Midbrain (tissue), 1 donor: ENCODE data around the gene FGL2.
A peak's percentile ranks its signal among the peaks of the same experiment; 100 is the strongest.
"Not testable (repeated sequence)": the region's sequence is repeated elsewhere in the genome, so short reads cannot be mapped to it uniquely, and the experiment has no call there.

Experiments used
- DNase-seq: peaks from one replicate; lab custom pipeline; 2025; lab: John Stamatoyannopoulos, UW

FGL2 gene

GRCh38 chr7:77199013-77199966 is at the start of gene FGL2:
Gene FGL2 (minus strand): TSS chr7:77199819. CDS start chr7:77199793, 26 bp downstream.
- peak; percentile 26 for DNase-seq

GRCh38 chr7:77248154-77248553 is 48.5 kb upstream of the FGL2 start:
- no peak for DNase-seq

DNA sequence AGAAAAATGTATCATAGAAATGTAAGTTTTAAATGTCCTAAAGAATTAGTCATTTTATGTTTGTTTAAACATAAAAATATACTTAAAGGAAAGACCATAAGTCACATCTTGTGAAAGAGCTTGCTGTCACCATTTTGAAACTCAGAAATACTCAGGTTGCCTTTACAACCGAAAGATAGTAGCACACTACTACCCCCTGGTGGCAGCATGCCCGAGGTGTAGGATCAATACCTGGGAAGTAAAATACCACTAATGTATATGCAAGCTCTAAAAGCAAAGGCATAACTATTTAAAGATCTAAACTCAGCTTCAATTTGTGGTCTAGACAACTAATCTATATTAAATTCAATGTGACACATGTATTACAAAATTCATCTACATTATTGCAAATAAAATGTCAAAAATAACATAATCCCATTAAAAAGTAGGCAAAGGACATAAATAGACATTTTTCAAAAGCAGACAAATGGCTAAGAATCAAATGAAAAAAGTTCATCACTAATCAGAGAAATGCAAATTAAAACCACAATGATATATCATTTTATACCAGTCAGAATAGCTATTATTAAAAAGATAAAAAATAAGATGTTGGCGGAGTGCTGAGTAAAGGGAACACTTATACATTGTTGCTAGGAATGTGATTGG is 47.7 kb upstream of the FGL2 start:
- peak; percentile 62 for DNase-seq

GRCh38 chr7:77246026-77246640 is 46.5 kb upstream of the FGL2 start:
- DNase-seq: no peak

DNA sequence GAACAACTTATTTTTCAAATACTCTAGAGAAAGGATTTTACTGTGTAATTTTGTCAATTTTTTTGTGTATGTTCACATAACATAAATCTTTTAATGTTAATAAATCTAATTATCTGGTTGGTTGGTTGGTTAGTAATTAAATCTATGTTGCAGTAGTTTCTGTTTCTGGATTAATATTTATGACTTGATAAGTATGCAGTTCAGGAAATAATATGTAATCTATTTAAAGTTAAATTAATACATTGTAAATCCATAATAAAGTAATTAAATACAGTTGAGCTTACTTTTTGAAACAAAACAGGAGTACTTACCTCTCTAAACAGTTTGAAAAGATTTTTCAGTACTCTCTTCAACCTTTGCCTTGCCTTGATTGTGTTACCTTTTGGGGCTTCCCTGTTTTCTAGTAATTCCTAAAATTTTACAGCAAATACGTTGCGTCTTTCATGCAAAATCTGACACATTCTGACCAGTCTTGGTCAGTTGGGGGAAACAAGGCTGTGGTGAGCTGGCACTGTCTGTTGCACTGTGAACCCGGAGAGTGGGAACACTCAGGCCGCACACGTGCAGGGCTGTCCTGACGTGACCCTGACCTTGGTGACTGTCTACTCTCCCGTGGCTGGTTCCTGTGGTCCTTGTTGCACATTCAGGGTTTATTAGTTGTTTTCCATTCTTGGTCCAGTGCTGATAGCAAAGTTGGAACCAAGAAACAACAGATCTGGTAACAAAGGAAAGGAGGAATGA is 45.6 kb upstream of the FGL2 start:
- no peak for DNase-seq

GRCh38 chr7:77244222-77244934 is 44.8 kb upstream of the FGL2 start:
- no peak for DNase-seq

- no peak for DNase-seq
Measured at GRCh38 chr7:77242554-77242953, 42.9 kb upstream of the FGL2 start.

DNA sequence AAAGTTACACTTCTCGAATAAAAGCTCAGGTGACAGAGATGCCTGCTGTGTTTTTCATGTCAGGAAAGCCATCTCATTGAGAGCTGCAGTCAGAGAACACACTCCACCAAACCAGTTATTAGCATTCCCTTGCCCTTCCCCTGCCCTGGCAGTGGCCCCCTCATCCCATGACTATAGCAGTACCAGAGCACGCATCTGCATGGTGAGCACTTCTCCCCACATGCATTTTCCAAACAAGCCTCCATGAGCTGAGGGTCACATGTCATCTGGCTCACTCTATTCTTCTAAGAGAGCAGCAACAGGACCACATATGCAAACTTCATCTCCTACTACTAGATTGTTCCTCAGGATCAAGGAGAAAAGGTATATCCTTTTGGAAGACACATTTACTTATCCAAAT is 42.4 kb upstream of the FGL2 start:
- DNase-seq: no peak

- DNase-seq: no peak
Measured at GRCh38 chr7:77239471-77239870, 39.9 kb upstream of the FGL2 start.

DNA sequence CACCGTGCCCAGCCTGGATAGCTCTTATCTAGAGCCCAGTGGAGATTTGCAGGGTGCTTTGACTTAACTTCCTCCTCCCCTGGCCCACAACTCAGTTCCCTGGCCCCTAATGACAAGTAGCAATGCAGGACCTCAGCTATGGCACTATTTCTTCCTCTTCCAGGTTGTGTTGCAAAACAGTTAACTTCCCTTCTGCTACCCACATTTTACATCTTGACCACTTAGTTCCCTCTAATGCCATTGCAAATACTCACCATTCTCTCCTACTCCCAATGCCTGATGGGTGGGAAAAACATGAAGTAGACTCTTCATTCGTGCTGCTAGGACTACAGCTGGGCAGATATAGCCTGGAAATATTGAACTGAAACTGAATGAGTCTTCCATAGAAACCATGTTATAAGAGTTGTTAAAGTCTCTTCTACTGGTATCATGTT is 39.1 kb upstream of the FGL2 start:
- peak; percentile 34 for DNase-seq

DNA sequence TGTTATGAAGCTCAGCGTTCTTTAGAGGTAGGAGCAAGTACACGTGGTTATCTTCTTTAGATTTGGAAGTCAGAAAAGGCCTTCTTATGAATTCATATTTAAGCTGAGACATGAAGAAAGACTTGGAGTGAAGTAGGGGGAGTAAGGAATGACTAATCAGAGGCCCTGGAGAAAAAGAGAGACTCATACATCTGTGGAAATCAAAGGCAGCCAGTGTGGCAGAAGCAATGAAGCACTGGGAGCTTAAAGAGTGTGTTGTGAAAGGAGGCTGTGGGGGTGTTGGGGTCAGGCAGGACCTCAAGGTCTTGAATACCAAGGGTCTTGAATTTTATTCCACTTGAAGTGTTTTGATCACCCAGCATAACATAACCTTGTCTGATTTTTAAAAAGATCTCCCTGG is 35.7 kb upstream of the FGL2 start:
- no peak for DNase-seq

- DNase-seq: no peak
Measured at GRCh38 chr7:77232467-77232866, 32.8 kb upstream of the FGL2 start.

GRCh38 chr7:77228795-77229194 is 29.2 kb upstream of the FGL2 start:
- DNase-seq: not testable (repeated sequence)

DNA sequence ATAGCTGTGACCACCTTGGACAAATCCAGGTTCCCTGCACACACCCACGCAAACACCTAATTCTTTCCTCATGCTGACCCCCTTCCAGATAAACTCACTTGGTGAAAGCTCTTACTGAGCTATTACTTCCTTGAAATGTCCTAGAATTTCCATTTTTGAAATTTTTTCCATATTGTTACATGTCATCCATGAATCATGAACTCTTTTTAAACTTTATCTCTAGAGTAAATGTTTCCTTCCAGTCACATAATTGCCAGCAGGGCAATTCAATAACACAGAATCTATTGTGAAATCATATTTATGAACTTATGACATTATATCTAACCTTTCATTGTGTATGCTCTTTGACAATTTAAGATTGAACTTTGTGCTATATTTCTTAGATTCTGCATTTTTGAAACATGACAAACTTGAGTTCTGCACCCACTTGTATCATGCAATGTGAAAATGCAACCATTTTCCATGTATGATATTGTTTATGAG is 26.8 kb upstream of the FGL2 start:
- no peak for DNase-seq

GRCh38 chr7:77223261-77223660 is 23.6 kb upstream of the FGL2 start:
- DNase-seq: no peak

DNA sequence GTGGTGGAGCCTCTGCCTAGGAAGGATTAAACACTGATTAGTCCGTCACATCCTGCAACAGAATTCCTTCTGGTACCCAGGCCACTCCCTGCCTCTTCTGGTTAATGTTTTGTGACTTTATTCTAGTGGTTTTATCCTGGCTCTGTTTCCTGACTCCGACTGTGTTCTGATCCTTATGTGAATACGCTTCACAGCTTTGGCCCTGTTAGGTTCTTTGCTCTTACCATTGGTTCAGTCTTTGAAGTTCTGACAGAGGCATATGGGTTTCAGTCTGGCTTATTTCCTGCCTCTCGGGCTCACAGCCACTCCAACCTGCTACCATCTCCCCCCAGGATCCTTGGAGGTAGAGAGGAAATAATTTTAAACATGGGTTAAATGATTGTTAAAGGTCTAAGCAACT is 23.2 kb upstream of the FGL2 start:
- no peak for DNase-seq

DNA sequence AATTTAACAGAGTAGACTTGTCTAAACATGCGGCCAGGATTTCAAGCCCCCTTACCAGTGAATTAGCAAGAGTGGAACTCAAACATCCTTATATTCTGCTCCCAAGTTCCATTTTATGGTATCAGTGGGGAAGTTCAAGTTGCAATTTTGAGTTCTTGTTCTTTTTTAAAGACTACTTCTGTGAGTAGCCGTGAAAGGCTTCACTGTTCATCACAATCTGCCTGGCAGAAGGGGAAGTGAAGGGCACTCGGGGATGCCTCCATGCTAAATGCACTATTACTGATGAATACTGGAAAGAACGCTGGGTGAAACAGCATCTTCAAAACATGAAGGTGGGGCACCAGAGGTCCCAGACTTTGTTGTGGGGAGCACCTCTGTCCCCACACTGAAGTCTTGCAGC is 22.4 kb upstream of the FGL2 start:
- no peak for DNase-seq

GRCh38 chr7:77219701-77220331 is 20.2 kb upstream of the FGL2 start:
- DNase-seq: not testable (repeated sequence)

DNA sequence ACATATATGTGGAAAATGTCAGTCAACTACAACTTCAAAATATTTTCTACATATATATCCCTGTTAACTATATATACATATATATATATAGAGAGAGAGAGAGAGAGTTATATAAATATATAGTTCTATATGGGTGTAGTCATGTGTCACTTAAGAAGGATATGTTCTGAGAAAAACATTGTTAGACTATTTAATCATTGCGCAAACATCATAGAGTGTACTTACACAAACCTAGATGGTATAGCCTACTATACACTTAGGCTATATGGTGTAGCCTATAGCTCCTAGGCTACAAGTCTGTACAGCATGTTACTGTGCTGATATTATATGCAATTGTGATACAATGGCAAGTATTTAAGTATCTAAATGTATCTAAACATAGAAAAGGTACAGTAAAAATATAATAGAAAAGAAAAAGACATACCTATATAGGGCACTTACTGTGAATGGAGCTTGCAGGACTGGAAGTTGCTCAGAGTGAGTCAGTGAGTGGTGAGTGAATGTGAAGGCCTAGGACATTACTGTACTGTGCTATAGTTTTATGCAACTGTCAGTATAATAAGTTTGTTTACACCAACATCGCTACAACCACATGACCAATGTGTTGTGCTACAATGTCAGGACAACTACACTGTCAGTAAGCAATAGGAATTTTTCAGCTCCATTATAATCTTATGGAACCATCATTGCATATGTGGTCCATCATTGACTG is 18.0 kb upstream of the FGL2 start:
- DNase-seq: no peak

DNA sequence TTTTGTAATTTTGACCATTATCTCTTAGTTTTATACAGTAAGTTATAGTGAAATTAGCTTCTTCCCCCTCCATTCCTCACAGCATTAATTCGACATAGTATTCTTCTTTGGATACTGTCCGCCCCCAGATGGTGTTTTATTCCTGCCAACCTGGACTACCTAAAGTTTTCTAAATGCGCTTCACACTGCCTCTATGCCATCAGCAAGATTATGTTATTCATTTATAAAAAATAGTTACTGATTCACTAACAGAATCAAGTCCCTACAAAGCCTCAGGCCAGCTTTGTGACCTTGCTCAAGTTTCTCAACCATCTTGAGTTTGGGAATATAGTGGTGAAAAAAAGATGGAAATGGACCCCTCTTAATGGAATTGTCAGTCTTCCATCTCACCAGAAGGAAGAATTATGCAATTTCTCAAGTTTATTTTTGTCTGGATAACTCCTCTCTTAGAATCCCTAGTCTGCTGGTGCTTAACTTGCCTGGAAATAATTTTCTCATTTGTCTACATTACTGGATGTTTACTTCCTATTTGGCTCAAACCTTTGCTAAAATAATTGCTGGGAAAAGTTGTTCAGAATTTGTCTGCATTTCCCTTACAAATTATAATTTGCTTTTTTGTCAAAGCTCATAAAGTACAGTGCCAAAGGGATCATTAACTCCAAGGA is 16.7 kb upstream of the FGL2 start:
- DNase-seq: no peak
